C4-2B (cell line): ENCODE data around the gene TMEM178B.

ENCODE experiments used
- ZFX ChIP-seq: fragments of 450-650 bp; IDR thresholded peaks from 2 replicates; pipeline ENCODE4 v1.6.1; 2017
- TF ChIP-seq, protein P1 (sequence below): fragments of 450-650 bp; conservative IDR thresholded peaks from 2 replicates; pipeline ENCODE4 v1.5.1; 2017; ENCODE audit warnings: mild to moderate bottlenecking

GRCh38 chr7:141478845-141479244, 405.0 kb downstream of the TMEM178B start:
- no peak for TF ChIP-seq ZFX
- TF ChIP-seq, protein P1, sequence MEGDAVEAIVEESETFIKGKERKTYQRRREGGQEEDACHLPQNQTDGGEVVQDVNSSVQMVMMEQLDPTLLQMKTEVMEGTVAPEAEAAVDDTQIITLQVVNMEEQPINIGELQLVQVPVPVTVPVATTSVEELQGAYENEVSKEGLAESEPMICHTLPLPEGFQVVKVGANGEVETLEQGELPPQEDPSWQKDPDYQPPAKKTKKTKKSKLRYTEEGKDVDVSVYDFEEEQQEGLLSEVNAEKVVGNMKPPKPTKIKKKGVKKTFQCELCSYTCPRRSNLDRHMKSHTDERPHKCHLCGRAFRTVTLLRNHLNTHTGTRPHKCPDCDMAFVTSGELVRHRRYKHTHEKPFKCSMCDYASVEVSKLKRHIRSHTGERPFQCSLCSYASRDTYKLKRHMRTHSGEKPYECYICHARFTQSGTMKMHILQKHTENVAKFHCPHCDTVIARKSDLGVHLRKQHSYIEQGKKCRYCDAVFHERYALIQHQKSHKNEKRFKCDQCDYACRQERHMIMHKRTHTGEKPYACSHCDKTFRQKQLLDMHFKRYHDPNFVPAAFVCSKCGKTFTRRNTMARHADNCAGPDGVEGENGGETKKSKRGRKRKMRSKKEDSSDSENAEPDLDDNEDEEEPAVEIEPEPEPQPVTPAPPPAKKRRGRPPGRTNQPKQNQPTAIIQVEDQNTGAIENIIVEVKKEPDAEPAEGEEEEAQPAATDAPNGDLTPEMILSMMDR = no peak
